Subcutaneous adipose tissue (tissue), 4 donors: Measurements from ENCODE around the gene CSNK2A1. TPM values are rescaled to one million over a fixed set of nuclear protein-coding genes. Genes with fewer than 3 reads are reported as not detected.

Experiments
- total RNA-seq, 4 donors: library from RNA; depleted of rRNA; stranded (reverse); fragments of >200 nt; gene quantifications; one replicate each; pipeline ENCODE4 v1.1.0, GENCODE V29; 2016
- TF ChIP-seq, protein P1 (sequence below): fragments of 450-650 bp; IDR thresholded peaks from one replicate; pipeline ENCODE4 v1.5.1; 2016; ENCODE audit warnings: low read depth, mild to moderate bottlenecking, control low read depth, antibody characterized with exemption, moderate library complexity

Gene CSNK2A1
- total RNA-seq, 4 donors from 2014 or later = 63.0 to 103 (median 78.3) TPM

DNA sequence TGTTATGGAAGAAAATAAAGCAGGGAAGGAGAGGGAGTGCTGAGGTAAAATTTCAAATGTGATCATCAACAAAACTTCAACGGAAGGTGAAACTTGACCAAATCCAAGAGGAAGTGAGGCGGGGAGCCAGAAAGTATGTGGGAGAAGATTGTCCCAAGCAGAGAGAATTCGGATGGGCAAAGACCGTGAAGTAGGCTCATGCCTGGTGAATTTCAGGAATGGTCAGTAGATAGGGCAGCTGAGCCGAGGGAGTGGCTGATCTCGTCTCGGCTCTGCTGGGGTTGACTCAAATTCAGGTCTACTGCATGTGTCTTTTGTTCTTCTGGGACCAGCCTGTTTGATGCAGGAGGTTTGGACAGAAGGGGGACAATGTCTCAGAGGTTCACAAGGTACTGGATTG lies 7.0 kb upstream of the CSNK2A1 start:
- TF ChIP-seq, protein P1, sequence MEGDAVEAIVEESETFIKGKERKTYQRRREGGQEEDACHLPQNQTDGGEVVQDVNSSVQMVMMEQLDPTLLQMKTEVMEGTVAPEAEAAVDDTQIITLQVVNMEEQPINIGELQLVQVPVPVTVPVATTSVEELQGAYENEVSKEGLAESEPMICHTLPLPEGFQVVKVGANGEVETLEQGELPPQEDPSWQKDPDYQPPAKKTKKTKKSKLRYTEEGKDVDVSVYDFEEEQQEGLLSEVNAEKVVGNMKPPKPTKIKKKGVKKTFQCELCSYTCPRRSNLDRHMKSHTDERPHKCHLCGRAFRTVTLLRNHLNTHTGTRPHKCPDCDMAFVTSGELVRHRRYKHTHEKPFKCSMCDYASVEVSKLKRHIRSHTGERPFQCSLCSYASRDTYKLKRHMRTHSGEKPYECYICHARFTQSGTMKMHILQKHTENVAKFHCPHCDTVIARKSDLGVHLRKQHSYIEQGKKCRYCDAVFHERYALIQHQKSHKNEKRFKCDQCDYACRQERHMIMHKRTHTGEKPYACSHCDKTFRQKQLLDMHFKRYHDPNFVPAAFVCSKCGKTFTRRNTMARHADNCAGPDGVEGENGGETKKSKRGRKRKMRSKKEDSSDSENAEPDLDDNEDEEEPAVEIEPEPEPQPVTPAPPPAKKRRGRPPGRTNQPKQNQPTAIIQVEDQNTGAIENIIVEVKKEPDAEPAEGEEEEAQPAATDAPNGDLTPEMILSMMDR = no peak

DNA sequence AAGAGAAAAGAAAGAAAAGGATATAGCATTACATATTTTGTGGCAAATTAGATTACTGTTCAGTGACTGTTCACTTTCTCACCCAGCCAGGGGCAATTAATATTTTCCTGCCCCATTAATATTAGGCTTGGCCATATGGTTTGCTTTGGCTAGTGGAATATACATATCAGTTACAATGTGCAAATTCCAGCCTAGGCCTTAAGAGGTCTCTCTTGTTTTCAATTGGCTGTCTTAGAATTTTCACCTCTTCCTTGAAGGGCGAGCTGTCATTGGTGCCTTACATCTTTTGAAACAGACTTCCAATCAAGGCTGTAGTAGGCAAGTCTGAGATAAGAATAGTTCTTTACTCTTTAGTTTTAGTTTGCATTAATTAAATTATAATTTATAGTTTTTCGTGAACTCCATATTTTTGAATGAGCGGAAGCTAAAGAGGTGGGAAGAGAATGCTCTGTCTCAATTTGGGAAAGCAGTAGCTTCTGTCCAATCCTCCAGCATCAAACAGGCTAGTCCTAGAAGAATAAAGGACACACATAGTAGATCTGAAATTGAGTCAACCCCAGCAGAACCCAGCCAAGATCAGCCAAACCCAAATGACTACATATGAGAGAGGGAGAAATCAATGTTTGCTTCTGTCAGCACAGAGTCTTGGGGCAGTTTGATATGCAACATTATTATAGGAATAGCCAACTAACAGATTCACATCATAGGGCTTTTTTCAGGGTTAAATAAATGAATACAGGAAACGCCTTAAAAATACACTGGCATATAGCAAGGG lies 6.3 kb upstream of the CSNK2A1 start:
- TF ChIP-seq, protein P1 = no peak

DNA sequence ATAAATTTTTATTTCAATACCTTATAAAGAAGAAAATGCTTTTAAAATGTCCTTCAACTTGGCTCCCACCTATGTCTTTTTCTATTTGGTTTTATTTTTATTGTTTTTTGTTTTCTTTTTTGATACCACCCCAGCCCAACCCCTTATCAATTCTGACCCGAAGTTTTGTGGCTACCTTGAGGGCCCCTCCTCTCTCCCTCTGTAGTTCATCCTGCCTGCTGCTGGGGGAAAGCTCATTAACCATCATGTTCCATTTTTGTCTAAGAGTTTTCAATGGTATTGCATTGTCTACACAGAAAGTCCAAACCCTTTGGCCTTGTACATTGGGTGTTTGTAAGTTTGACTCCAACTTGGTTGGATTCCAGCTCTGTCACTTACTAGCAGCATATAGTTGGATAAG lies 5.3 kb upstream of the CSNK2A1 start:
- TF ChIP-seq, protein P1 = no peak

DNA sequence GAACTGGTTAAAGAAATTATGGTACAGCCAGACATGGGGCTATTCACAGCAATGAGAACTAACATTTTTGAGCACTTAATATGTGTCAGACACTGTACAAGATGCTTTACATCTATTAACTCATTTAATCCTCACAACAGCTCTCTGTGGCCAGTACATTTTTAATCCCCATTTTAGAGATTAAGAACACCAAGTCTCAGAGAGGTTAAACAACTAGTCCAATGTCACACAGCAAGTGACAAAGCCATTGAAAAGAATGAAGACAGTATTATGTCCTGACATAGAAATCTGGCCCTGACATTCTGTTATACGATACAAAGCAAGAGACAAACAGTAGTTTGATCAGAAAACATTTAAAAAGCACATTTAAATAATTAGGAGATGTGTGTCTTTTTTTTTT lies 3.8 kb upstream of the CSNK2A1 start:
- TF ChIP-seq, protein P1 = no peak

DNA sequence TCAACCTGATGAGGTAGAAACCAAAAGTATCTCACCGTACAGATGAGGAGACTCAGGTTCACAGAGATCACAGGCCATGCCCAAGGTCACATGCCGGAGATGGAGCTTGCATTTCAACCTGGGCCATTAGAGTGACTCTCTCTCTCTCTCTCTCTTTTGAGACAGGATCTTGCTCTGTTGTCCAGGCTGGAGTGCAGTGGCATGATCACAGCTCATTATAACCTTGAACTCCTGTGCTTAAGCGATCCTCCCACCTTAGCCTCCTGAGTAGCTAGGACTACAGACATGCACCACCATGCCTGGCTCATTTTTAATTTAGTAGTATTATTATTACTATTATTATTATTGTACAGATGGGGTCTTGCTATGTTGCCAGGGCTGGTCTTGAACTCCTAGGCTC lies 2.8 kb upstream of the CSNK2A1 start:
- TF ChIP-seq, protein P1 = no peak

DNA sequence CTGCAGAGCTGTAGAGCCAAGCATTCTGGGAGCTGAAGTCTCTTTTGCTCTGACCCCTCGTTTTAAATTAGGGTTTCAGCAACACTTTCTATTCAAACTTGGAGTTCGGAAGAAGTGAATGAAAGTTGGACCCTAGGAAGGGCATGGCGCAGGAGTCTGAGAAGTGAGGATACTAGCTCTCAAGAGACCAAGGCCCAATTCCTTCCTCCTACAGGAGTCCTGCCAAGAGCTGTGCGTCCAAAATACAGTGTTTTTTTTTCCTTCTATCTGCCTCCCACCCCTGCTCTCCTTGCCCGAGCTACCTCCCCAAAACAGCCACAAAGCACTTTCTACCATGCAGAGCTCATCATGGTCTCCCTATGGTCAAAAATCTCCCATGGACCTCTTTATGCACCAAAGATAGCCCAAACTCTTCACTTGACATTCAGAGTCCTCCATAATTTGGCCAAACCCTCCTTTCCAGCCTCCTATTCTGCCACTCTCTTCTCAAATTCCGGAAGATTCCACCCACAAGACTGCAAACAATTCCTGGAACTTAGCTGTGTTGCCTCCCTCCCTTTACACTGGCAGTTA lies 649 bp upstream of the CSNK2A1 start:
- TF ChIP-seq, protein P1 = no peak

DNA sequence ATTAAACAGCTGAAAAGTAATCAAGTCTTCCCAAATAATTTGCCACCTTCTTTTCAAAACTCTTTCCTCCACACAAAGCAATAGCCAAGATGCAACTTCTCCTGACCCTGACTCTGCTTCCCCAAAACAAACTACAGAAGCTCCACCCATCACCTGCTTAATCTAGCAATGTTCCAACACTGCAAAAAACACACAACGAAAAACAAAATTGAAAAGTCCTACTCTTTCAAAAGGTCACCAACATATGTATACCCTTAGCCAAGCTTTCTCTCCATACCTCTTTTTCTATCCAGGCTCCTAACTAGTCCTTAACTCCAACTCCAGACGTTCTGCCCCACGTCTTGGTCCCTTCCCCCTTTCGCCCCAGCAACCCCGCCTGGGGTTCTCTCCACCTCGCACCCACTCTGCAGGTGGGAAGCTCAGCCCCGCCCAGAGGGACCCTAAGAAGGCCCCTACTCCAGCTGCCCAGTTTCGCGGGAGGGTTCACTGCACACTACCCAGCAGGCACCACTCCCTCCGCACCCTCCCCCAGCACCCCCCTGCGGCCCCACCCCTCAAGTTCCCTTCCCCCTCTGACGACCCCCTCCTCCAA lies 717 bp downstream of the CSNK2A1 start:
- TF ChIP-seq, protein P1 = no peak
